ENCODE data around the gene KIF3A. TPM values are rescaled to one million over a fixed set of nuclear protein-coding genes. Genes with fewer than 3 reads are reported as not detected.

The KIF3A gene
- total and polyA plus RNA-seq, 2 experiments from 2014 or later, result 11.2 to 19.7 TPM

- TF ChIP-seq CTCF (conservative IDR thresholded peaks at IDR 0.05; ENCODE audit: low read depth in 2 of 2), result no peak
Observed at GRCh38 chr5:132744659-132745058, 7.3 kb upstream of the KIF3A start (continued).

GRCh38 chr5:132742626-132743025 is 5.3 kb upstream of the KIF3A start:
- no peaks in the 10 kb centered on the region for H3K36me3 ChIP-seq (ENCODE audit: insufficient read depth)
- no peaks in the 10 kb centered on the region; the same call in 1 of the 2 replicates for H3K4me1 ChIP-seq (ENCODE audit: insufficient read depth)
- DNase-seq (ENCODE audit: low spot score), result no peak
- Mint-ChIP-seq H3K27ac (no peak overlapping the region), H3K36me3 (ENCODE audit: low read depth) (no peaks in the 10 kb centered on the region), H3K4me3 (no peak overlapping the region), H3K27me3 (ENCODE audit: insufficient read depth, low read depth, poor library complexity) (peaks cover 13% of the 10 kb centered on the region), H3K9me3 (no peaks in the 10 kb centered on the region), H3K4me1 (peaks cover 8% of the 10 kb centered on the region)
- no peak overlapping the region for H3K4me2 ChIP-seq
- H3K9me2 ChIP-seq (ENCODE audit: insufficient read depth), result no peaks in the 10 kb centered on the region
- no peak overlapping the region for H2AFZ ChIP-seq
- H4K20me1 ChIP-seq (replicated peaks; ENCODE audit: insufficient read depth), result no peaks in the 10 kb centered on the region
- H3F3A ChIP-seq (replicated peaks; ENCODE audit: low read depth), result no peaks in the 10 kb centered on the region
- no peak for TF ChIP-seq NANOG (IDR thresholded peaks at IDR 0.05; ENCODE audit: borderline replicate concordance)
- no peak for TF ChIP-seq ZNF331 (CRISPR knock-in tag; IDR thresholded peaks at IDR 0.05; ENCODE audit: low read depth)
- ATAC-seq, result no peak
- no peaks in the 10 kb centered on the region for H3K79me2 ChIP-seq (replicated peaks; ENCODE audit: insufficient read depth)
- H3K4me3 ChIP-seq, result no peak overlapping the region
- H3K27ac ChIP-seq (ENCODE audit: low read depth), result no peak overlapping the region
- H3K27me3 ChIP-seq (ENCODE audit: insufficient read depth), result peaks cover 38% of the 10 kb centered on the region

- no peaks in the 10 kb centered on the region for H3K79me2 ChIP-seq (replicated peaks; ENCODE audit: insufficient read depth)
- Mint-ChIP-seq H3K27ac (no peak overlapping the region), H3K4me1 (peaks cover 8% of the 10 kb centered on the region), H3K9me3 (no peaks in the 10 kb centered on the region), H3K36me3 (ENCODE audit: low read depth) (no peaks in the 10 kb centered on the region), H3K4me3 (no peak overlapping the region), H3K27me3 (ENCODE audit: insufficient read depth, low read depth, poor library complexity) (peaks cover 13% of the 10 kb centered on the region)
- H3K27ac ChIP-seq (ENCODE audit: low read depth), result no peak overlapping the region
- no peak overlapping the region for H2AFZ ChIP-seq
- H3K4me2 ChIP-seq, result no peak overlapping the region
- no peaks in the 10 kb centered on the region for H3F3A ChIP-seq (replicated peaks; ENCODE audit: low read depth)
- H3K4me3 ChIP-seq, result no peak overlapping the region
- no peaks in the 10 kb centered on the region for H3K9me2 ChIP-seq (ENCODE audit: insufficient read depth)
- H3K27me3 ChIP-seq (ENCODE audit: insufficient read depth), result peaks cover 33% of the 10 kb centered on the region
- H3K4me1 ChIP-seq (ENCODE audit: insufficient read depth), result no peaks in the 10 kb centered on the region; the same call in 1 of the 2 replicates
- ATAC-seq (no peak), DNase-seq (ENCODE audit: low spot score) (no peak)
- no peaks in the 10 kb centered on the region for H3K36me3 ChIP-seq (ENCODE audit: insufficient read depth)
- H4K20me1 ChIP-seq (replicated peaks; ENCODE audit: insufficient read depth), result no peaks in the 10 kb centered on the region
- TF ChIP-seq ZNF114 (CRISPR knock-in tag; IDR thresholded peaks at IDR 0.05), result no peak
- TF ChIP-seq ETS1 (IDR thresholded peaks at IDR 0.05), result no peak
- TF ChIP-seq EZH2 (IDR thresholded peaks at IDR 0.05; ENCODE audit: low read depth, unreplicated experiment), result no peak
- TF ChIP-seq CTCF (conservative IDR thresholded peaks at IDR 0.05; ENCODE audit: low read depth in 2 of 2), result no peak
- no peak for TF ChIP-seq ZNF462 (CRISPR knock-in tag; IDR thresholded peaks at IDR 0.05)
- TF ChIP-seq POLR2AphosphoS5 (IDR thresholded peaks at IDR 0.05; ENCODE audit: low read depth), result no peak
- no peak for TF ChIP-seq NANOG (IDR thresholded peaks at IDR 0.05; ENCODE audit: borderline replicate concordance)
- TF ChIP-seq STAT1 (IDR thresholded peaks at IDR 0.05; ENCODE audit: unreplicated experiment), result no peak
- no peak for TF ChIP-seq ZNF331 (CRISPR knock-in tag; IDR thresholded peaks at IDR 0.05; ENCODE audit: low read depth)
Observed at GRCh38 chr5:132742158-132742557, 4.8 kb upstream of the KIF3A start.
